ENCODE data around the gene PEAK1. TPM values are rescaled to one million over a fixed set of nuclear protein-coding genes. Genes with fewer than 3 reads are reported as not detected.

Gene PEAK1
- total and polyA plus RNA-seq, 3 experiments from 2014 or later, result 2.2 to 26.3 (median 25.1) TPM

GRCh38 chr15:77235566-77235965 lies 184.3 kb downstream of the PEAK1 start:
- DNase-seq, result no peak
- no peak overlapping the region for H3K27ac ChIP-seq (ENCODE audit: low read depth, low read length)
- Mint-ChIP-seq H3K4me3 (no peak overlapping the region), H3K9me3 (no peaks in the 10 kb centered on the region), H3K27ac (no peak overlapping the region), H3K4me1 (peaks cover 5 to 11% (median 11%) of the 10 kb centered on the region in 3 donors), H3K36me3 (peaks cover 8 to 17% (median 13%) of the 10 kb centered on the region in 3 donors), H3K27me3 (no peaks in the 10 kb centered on the region)
- POLR2A ChIA-PET, result no interaction called here
- H3K27me3 ChIP-seq (ENCODE audit: insufficient read depth, low read length, poor library complexity, severe bottlenecking), result no peaks in the 10 kb centered on the region
- H3K4me1 ChIP-seq (ENCODE audit: insufficient read depth, low read length), result no peaks in the 10 kb centered on the region
- H3K4me3 ChIP-seq (ENCODE audit: low read length), result no peak overlapping the region
- H3K9me3 ChIP-seq (ENCODE audit: low read length), result no peaks in the 10 kb centered on the region
- CTCF ChIA-PET, result no interaction called here
- H3K36me3 ChIP-seq (ENCODE audit: insufficient read depth, low read length), result no peaks in the 10 kb centered on the region

- Mint-ChIP-seq H3K27ac (peak overlapping the region in 1 of 8 donors; percentile 13), H3K4me3 (no peak overlapping the region), H3K36me3 (peaks cover 0 to 7% (median 0%) of the 10 kb centered on the region in 3 donors), H3K4me1 (peaks cover 15 to 26% (median 23%) of the 10 kb centered on the region in 3 donors), H3K27me3 (no peaks in the 10 kb centered on the region), H3K9me3 (no peaks in the 10 kb centered on the region)
- peaks cover 11% of the 10 kb centered on the region for H3K4me1 ChIP-seq (ENCODE audit: insufficient read depth, low read length)
- DNase-seq, result no peak
- H3K36me3 ChIP-seq (ENCODE audit: insufficient read depth, low read length), result no peaks in the 10 kb centered on the region
- H3K27ac ChIP-seq (ENCODE audit: low read depth, low read length), result no peak overlapping the region
- no peaks in the 10 kb centered on the region for H3K27me3 ChIP-seq (ENCODE audit: insufficient read depth, low read length, poor library complexity, severe bottlenecking)
- CTCF ChIA-PET, result no interaction called here
- no peak overlapping the region for H3K4me3 ChIP-seq (ENCODE audit: low read length)
- POLR2A ChIA-PET, result no interaction called here
- no peaks in the 10 kb centered on the region for H3K9me3 ChIP-seq (ENCODE audit: low read length)
These were observed 191.1 kb downstream of the PEAK1 start for GRCh38 chr15:77228828-77229227.

DNA sequence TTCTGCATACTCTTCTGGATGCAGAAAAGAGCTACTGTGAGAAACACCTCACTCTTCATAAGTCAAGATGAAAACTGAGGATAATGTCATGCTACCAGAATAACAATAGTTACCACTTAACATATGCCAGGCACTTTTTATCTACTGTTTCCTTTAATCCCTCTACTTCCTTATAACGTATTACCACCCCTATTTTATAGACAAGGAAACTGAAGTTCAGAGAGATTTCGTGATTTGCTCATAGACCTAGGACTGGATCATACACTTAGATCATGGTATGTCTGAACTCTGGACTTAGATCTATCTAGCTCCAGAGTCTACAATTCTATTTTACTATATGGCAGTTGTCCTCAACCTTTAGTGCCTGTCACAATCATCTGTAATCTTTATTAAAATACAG lies 193.3 kb downstream of the PEAK1 start:
- no peak overlapping the region for H3K4me3 Mint-ChIP-seq
- DNase-seq, result no peak
- H3K27me3 Mint-ChIP-seq, result no peaks in the 10 kb centered on the region
- H3K36me3 Mint-ChIP-seq, result no peaks in the 10 kb centered on the region
- Histone ChIP-seq H3K27me3 (ENCODE audit: insufficient read depth, low read length, poor library complexity, severe bottlenecking) (no peaks in the 10 kb centered on the region), H3K36me3 (ENCODE audit: insufficient read depth, low read length) (no peaks in the 10 kb centered on the region), H3K4me3 (ENCODE audit: low read length) (no peak overlapping the region), H3K9me3 (ENCODE audit: low read length) (no peaks in the 10 kb centered on the region), H3K27ac (ENCODE audit: low read depth, low read length) (no peak overlapping the region), H3K4me1 (ENCODE audit: insufficient read depth, low read length) (peaks cover 11% of the 10 kb centered on the region)
- ChIA-PET CTCF (no interaction called here), POLR2A (no interaction called here)
- peaks cover 13 to 17% (median 14%) of the 10 kb centered on the region in 3 donors for H3K4me1 Mint-ChIP-seq
- no peaks in the 10 kb centered on the region for H3K9me3 Mint-ChIP-seq
- H3K27ac Mint-ChIP-seq, result no peak overlapping the region

DNA sequence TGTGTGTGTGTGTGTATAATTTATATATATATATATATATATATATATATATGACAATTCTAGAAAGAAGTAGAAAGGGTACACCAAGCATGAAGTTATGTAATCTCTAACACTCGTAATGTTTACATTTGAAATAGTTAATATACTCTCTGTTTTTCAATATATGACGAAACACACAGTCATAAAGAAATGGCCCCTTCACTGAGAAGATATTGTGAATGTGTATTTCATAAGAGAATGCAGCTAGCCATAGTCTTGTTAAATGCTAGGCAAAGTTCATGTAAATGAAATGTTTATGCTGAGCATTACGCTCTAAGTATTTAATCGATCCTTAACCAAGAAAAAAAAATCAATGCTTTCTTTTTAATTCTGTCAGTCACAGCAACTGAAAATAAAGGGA lies 194.3 kb downstream of the PEAK1 start:
- H3K27me3 Mint-ChIP-seq, result no peaks in the 10 kb centered on the region
- ChIA-PET CTCF (no interaction called here), POLR2A (no interaction called here)
- H3K9me3 Mint-ChIP-seq, result no peaks in the 10 kb centered on the region
- Histone ChIP-seq H3K27ac (ENCODE audit: low read depth, low read length) (no peak overlapping the region), H3K36me3 (ENCODE audit: insufficient read depth, low read length) (no peaks in the 10 kb centered on the region), H3K9me3 (ENCODE audit: low read length) (no peaks in the 10 kb centered on the region), H3K4me3 (ENCODE audit: low read length) (no peak overlapping the region), H3K4me1 (ENCODE audit: insufficient read depth, low read length) (peaks cover 11% of the 10 kb centered on the region), H3K27me3 (ENCODE audit: insufficient read depth, low read length, poor library complexity, severe bottlenecking) (no peaks in the 10 kb centered on the region)
- peaks cover 11 to 15% (median 12%) of the 10 kb centered on the region in 3 donors for H3K4me1 Mint-ChIP-seq
- H3K27ac Mint-ChIP-seq, result no peak overlapping the region
- DNase-seq, result no peak
- no peaks in the 10 kb centered on the region for H3K36me3 Mint-ChIP-seq
- H3K4me3 Mint-ChIP-seq, result no peak overlapping the region

GRCh38 chr15:77225088-77225487 lies 194.8 kb downstream of the PEAK1 start:
- no peak overlapping the region for H3K4me3 ChIP-seq (ENCODE audit: low read length)
- H3K4me1 Mint-ChIP-seq, result peaks cover 11 to 15% (median 12%) of the 10 kb centered on the region in 3 donors
- no peaks in the 10 kb centered on the region for H3K27me3 ChIP-seq (ENCODE audit: insufficient read depth, low read length, poor library complexity, severe bottlenecking)
- H3K4me1 ChIP-seq (ENCODE audit: insufficient read depth, low read length), result peaks cover 11% of the 10 kb centered on the region
- H3K9me3 ChIP-seq (ENCODE audit: low read length), result no peaks in the 10 kb centered on the region
- POLR2A ChIA-PET, result no interaction called here
- peak overlapping the region in 3 of 8 donors; percentile 3 to 24 (median 7) for H3K27ac Mint-ChIP-seq
- no peaks in the 10 kb centered on the region for H3K36me3 Mint-ChIP-seq
- no peak overlapping the region for H3K27ac ChIP-seq (ENCODE audit: low read depth, low read length)
- no peaks in the 10 kb centered on the region for H3K36me3 ChIP-seq (ENCODE audit: insufficient read depth, low read length)
- DNase-seq, result no peak
- H3K4me3 Mint-ChIP-seq, result no peak overlapping the region
- no peaks in the 10 kb centered on the region for H3K27me3 Mint-ChIP-seq
- no peaks in the 10 kb centered on the region for H3K9me3 Mint-ChIP-seq
- CTCF ChIA-PET, result no interaction called here

DNA sequence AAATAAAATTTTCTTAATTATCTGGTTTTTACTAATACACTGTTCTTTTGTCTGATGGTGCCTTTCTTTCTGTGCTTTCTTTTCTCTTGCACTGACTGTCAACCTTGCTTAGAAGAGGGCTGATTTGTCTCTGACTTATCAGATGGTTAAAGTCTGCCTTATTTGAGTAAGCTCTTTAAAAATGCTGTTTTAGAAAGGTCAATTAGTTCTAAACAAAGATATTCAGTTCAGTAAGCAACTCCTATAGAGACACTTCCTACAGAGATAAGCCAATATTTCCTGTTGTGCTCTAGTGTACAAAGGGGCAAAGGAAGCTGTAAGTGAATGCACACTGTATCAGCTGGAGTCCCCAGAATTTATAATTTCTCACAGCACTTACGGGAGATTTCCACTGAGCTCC lies 195.6 kb downstream of the PEAK1 start:
- Mint-ChIP-seq H3K4me3 (no peak overlapping the region), H3K4me1 (peaks cover 11 to 15% (median 12%) of the 10 kb centered on the region in 3 donors), H3K27ac (peak overlapping the region in 2 of 8 donors; percentile 61 to 75), H3K36me3 (no peaks in the 10 kb centered on the region), H3K27me3 (no peaks in the 10 kb centered on the region), H3K9me3 (no peaks in the 10 kb centered on the region)
- CTCF ChIA-PET, result no interaction called here
- POLR2A ChIA-PET, result no interaction called here
- no peak overlapping the region for H3K4me3 ChIP-seq (ENCODE audit: low read length)
- no peak overlapping the region for H3K27ac ChIP-seq (ENCODE audit: low read depth, low read length)
- H3K36me3 ChIP-seq (ENCODE audit: insufficient read depth, low read length), result no peaks in the 10 kb centered on the region
- no peak for DNase-seq
- no peaks in the 10 kb centered on the region for H3K9me3 ChIP-seq (ENCODE audit: low read length)
- H3K4me1 ChIP-seq (ENCODE audit: insufficient read depth, low read length), result peaks cover 11% of the 10 kb centered on the region
- H3K27me3 ChIP-seq (ENCODE audit: insufficient read depth, low read length, poor library complexity, severe bottlenecking), result no peaks in the 10 kb centered on the region

GRCh38 chr15:77221708-77222107 lies 198.2 kb downstream of the PEAK1 start:
- peaks cover 11 to 15% (median 12%) of the 10 kb centered on the region in 3 donors for H3K4me1 Mint-ChIP-seq
- H3K27ac ChIP-seq (ENCODE audit: low read depth, low read length), result no peak overlapping the region
- H3K9me3 Mint-ChIP-seq, result no peaks in the 10 kb centered on the region
- POLR2A ChIA-PET, result no interaction called here
- H3K27ac Mint-ChIP-seq, result no peak overlapping the region
- DNase-seq, result no peak
- CTCF ChIA-PET, result no interaction called here
- no peaks in the 10 kb centered on the region for H3K9me3 ChIP-seq (ENCODE audit: low read length)
- no peaks in the 10 kb centered on the region for H3K27me3 Mint-ChIP-seq
- no peak overlapping the region for H3K4me3 Mint-ChIP-seq
- peaks cover 11% of the 10 kb centered on the region for H3K4me1 ChIP-seq (ENCODE audit: insufficient read depth, low read length)
- no peak overlapping the region for H3K4me3 ChIP-seq (ENCODE audit: low read length)
- H3K36me3 Mint-ChIP-seq, result peaks cover 0 to 4% (median 0%) of the 10 kb centered on the region in 3 donors
- no peaks in the 10 kb centered on the region for H3K27me3 ChIP-seq (ENCODE audit: insufficient read depth, low read length, poor library complexity, severe bottlenecking)
- H3K36me3 ChIP-seq (ENCODE audit: insufficient read depth, low read length), result no peaks in the 10 kb centered on the region

- Histone ChIP-seq H3K4me3 (ENCODE audit: low read length) (no peak overlapping the region), H3K9me3 (ENCODE audit: low read length) (no peaks in the 10 kb centered on the region), H3K27me3 (ENCODE audit: insufficient read depth, low read length, poor library complexity, severe bottlenecking) (no peaks in the 10 kb centered on the region), H3K4me1 (ENCODE audit: insufficient read depth, low read length) (peaks cover 11% of the 10 kb centered on the region), H3K27ac (ENCODE audit: low read depth, low read length) (no peak overlapping the region), H3K36me3 (ENCODE audit: insufficient read depth, low read length) (no peaks in the 10 kb centered on the region)
- H3K27ac Mint-ChIP-seq, result no peak overlapping the region
- DNase-seq, result no peak
- H3K9me3 Mint-ChIP-seq, result no peaks in the 10 kb centered on the region
- peaks cover 0 to 4% (median 0%) of the 10 kb centered on the region in 3 donors for H3K36me3 Mint-ChIP-seq
- peaks cover 11 to 15% (median 12%) of the 10 kb centered on the region in 3 donors for H3K4me1 Mint-ChIP-seq
- H3K4me3 Mint-ChIP-seq, result no peak overlapping the region
- POLR2A ChIA-PET, result no interaction called here
- H3K27me3 Mint-ChIP-seq, result no peaks in the 10 kb centered on the region
- CTCF ChIA-PET, result no interaction called here
These were observed 198.7 kb downstream of the PEAK1 start for GRCh38 chr15:77221174-77221573.

- Mint-ChIP-seq H3K27ac (no peak overlapping the region), H3K9me3 (no peaks in the 10 kb centered on the region), H3K4me1 (peaks cover 6 to 8% (median 7%) of the 10 kb centered on the region in 3 donors), H3K36me3 (peaks cover 0 to 4% (median 0%) of the 10 kb centered on the region in 3 donors), H3K27me3 (no peaks in the 10 kb centered on the region), H3K4me3 (no peak overlapping the region)
- DNase-seq, result no peak
- no peaks in the 10 kb centered on the region for H3K9me3 ChIP-seq (ENCODE audit: low read length)
- H3K27me3 ChIP-seq (ENCODE audit: insufficient read depth, low read length, poor library complexity, severe bottlenecking), result no peaks in the 10 kb centered on the region
- ChIA-PET POLR2A (no interaction called here), CTCF (no interaction called here)
- H3K4me1 ChIP-seq (ENCODE audit: insufficient read depth, low read length), result peaks cover 9% of the 10 kb centered on the region
- no peak overlapping the region for H3K4me3 ChIP-seq (ENCODE audit: low read length)
- H3K27ac ChIP-seq (ENCODE audit: low read depth, low read length), result no peak overlapping the region
- H3K36me3 ChIP-seq (ENCODE audit: insufficient read depth, low read length), result no peaks in the 10 kb centered on the region
These were observed 200.1 kb downstream of the PEAK1 start for GRCh38 chr15:77219841-77220240.
